Stimulated activated CD8-positive, alpha-beta memory T cell treated with anti-CD3 and anti-CD28 coated beads, Interleukin-12 subunit alpha, Interleukin-12 subunit beta, amount 100 ng/mL, for 4 hours (primary cell): Measurements from ENCODE around the gene PSD.

Source experiments
- DNase-seq: peaks from one replicate; pipeline ENCODE4 v3.0.0-alpha.2; 2020; ENCODE audit warnings: low read depth

The PSD gene

DNA sequence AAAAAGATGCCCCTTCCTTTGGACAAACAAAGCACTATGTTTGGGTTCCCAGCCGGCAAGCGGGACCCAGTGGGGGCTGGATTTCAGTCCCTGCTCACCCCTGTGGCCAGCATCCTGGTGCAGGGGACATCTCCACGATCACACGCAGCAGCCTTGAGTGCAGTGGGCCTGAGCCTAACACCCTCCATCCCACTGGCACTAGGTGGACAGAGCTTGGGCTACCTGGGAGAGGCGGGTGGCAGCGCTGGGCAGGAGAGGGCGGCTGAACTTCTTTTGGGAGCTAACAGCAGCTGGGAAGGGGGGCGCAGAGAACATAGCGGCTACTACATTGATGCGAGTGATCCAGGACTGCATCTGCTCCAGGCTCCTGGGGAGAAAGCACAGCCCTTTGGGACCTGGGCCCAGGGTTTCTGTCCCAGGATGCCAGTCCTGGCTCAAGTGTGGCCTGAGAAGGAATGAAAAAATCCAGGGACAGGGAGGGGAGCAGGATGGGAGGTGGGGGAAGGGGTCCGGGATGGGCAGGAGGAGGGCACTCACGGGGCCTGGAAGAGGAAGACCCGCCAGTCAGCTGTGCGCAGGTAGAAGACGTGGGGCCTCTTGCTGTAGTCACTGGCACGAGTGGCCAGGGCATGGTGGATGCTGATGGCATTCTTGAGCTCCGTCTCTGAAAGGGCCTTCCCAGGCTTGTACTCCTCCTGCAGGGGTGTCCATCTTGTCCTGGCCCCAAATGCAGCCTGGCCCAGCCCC, 14.1 kb downstream of the PSD start:
- DNase-seq: no peak

DNA sequence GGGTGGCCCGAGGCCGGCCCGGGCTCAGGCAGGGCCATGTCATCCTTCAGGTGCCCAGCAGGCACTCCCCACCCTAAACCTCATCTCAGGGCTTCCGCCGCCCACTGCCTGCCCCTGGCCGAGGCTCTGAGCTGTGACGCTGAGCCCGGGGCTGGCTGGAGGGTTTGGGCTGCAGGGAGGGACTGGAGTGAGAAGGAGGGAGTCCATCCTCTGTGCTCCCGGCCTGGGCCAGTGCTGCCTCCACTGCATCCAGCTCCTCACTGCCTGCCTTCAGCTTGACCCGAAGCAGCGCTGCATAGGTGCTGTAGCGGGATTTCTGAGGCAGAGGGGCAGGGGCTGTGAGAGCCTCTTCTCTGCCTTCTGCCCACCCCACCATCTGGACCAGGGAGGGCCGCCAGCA, 15.5 kb downstream of the PSD start:
- DNase-seq: no peak

DNA sequence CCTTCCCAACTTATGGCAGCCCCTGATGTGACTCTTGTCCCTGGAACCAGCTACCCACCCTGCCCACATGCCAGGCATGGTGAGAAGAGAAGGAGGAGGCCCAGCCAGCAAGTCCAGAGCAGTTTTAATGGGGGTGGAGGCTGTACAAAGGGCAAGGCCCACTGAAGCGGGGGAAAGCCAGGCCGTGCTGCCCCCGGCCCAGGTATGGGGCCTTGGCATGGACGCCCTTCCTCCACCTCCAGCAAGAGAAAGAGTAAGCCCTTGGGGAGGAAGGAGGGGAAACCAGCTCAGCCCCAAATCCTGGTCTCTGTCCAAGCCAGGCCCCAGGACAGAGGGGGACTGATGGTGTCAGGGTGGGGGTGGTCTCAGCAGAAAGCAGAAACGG, 16.1 kb downstream of the PSD start:
- DNase-seq: no peak

DNA sequence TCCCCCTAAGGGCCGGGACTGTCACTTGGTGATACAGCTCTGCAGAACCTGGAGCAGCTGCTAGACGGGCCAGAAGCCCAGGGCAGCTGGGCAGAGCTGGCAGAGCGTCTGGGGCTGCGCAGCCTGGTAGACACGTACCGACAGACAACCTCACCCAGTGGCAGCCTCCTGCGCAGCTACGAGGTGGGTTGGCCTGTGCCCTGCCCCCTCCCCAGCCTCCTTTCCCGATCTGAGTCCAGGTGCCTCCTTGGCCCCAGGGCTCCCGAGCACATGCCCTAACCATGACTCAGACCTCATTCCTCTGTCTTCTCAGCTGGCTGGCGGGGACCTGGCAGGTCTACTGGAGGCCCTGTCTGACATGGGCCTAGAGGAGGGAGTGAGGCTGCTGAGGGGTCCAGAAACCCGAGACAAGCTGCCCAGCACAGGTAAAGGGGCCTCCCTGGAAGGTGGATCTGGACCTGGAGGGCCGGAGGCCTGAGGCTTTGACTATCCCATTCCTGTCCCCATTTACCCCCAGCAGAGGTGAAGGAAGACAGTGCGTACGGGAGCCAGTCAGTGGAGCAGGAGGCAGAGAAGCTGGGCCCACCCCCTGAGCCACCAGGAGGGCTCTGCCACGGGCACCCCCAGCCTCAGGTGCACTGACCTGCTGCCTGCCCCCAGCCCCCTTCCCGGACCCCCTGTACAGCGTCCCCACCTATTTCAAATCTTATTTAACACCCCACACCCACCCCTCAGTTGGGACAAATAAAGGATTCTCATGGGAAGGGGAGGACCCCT, 16.7 kb downstream of the PSD start:
- no peak for DNase-seq

DNA sequence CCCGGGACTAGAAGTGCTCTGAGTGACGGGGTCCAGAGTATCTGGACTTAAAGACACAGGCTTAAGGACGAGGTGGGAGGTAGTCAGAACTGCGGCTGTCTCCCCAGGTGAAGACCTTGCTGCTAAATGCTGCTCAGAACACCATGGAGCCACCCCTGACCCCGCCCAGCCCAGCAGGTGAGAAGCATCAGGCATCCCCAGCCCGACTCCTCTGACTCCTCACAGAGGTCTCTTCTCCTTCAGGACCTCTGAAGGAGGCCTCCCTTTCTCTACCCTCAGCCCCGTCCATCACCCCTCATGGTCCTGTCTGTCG, 17.3 kb downstream of the PSD start:
- DNase-seq: no peak

DNA sequence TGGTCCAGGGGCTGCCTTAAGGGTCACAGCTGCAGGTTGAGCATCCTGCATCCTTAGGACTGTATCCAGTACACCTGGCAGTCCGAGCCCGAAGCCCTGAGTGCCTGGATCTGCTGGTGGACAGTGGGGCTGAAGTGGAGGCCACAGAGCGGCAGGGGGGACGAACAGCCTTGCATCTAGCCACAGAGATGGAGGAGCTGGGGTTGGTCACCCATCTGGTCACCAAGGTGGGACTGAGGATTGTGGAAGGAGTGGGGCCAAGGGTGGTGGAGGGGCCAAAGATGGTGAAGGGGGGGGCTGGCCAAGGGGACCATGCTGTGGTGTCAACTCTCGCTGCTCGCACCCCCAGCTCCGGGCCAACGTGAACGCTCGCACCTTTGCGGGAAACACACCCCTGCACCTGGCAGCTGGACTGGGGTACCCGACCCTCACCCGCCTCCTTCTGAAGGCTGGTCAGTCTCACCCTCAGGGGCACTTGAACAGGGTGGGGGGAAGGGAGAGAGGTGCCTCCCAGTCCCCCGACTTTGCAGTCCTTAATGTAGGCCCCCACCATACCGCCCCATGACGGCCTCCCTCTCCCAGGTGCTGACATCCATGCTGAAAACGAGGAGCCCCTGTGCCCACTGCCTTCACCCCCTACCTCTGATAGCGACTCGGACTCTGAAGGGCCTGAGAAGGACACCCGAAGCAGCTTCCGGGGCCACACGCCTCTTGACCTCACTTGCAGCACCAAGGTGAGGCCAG, 17.8 kb downstream of the PSD start:
- DNase-seq: no peak

DNA sequence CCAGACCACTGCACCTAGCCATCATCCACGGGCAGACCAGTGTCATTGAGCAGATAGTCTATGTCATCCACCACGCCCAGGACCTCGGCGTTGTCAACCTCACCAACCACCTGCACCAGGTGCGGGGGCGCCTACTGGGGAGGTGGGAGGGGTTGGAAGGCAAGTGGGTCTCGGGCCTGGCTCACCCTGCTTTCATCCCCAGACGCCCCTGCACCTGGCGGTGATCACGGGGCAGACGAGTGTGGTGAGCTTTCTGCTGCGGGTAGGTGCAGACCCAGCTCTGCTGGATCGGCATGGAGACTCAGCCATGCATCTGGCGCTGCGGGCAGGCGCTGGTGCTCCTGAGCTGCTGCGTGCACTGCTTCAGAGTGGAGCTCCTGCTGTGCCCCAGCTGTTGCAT, 18.5 kb downstream of the PSD start:
- DNase-seq: no peak

DNA sequence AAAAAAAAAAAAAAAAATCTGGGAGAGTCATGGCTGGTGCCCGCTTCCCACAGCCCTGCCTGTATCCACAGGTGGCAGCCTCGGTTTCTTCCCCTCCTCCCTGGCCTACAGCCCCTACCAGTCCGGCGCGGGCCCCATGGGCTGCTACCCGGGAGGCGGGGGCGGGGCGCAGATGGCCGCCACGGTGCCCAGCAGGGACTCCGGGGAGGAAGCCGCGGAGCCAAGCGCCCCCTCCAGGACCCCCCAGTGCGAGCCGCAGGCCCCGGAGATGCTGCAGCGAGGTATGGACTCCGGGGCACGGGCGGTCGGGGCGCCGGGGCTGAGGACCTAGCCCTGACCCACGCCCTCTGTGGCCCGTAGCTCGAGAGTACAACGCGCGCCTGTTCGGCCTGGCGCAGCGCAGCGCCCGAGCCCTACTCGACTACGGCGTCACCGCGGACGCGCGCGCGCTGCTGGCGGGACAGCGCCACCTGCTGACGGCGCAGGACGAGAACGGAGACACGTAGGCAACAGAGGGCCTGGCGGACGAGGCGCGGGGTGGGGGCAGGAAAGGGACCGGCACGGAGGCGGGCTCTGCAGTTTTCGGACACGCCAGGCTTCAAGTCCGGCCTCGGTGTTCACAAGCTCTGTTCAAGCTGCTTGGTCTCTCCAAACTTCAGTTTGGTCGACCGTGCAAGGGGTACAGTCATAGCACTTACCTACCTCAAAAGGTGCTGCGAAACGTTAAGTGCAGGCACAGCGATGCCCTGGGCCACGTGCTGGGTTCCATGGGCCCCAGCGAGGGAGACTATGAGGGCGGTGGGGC, 19.2 kb downstream of the PSD start:
- DNase-seq: peak; percentile 79

DNA sequence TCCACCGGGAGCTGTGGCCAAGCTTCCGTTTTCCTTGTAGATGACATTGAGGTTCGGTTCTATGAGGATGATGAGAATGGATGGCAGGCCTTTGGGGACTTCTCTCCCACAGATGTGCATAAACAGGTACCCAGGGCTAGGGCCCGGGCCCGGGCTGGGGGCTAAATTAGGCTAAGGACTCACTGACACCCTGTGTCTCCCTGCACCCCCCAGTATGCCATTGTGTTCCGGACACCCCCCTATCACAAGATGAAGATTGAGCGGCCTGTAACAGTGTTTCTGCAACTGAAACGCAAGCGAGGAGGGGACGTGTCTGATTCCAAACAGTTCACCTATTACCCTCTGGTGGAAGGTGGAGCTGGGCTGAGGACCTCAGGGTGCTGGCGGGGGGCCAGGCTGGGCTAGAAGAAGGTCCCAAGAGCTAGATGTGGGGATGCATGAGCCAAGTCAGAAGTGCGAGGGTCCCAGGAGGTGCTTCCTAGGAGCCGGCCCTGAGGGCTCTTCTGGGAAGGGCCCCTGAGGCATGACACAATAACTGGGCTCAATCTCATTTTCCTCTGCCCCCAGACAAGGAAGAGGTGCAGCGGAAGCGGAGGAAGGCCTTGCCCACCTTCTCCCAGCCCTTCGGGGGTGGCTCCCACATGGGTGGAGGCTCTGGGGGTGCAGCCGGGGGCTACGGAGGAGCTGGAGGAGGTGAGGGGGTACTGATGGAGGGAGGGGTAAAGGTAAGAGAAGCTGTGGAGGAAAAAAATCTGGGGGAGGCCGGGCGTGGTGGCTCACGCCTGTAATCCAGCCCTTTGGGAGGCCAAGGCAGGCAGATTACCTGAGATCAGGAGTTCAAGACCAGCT, 20.2 kb downstream of the PSD start:
- DNase-seq: no peak

DNA sequence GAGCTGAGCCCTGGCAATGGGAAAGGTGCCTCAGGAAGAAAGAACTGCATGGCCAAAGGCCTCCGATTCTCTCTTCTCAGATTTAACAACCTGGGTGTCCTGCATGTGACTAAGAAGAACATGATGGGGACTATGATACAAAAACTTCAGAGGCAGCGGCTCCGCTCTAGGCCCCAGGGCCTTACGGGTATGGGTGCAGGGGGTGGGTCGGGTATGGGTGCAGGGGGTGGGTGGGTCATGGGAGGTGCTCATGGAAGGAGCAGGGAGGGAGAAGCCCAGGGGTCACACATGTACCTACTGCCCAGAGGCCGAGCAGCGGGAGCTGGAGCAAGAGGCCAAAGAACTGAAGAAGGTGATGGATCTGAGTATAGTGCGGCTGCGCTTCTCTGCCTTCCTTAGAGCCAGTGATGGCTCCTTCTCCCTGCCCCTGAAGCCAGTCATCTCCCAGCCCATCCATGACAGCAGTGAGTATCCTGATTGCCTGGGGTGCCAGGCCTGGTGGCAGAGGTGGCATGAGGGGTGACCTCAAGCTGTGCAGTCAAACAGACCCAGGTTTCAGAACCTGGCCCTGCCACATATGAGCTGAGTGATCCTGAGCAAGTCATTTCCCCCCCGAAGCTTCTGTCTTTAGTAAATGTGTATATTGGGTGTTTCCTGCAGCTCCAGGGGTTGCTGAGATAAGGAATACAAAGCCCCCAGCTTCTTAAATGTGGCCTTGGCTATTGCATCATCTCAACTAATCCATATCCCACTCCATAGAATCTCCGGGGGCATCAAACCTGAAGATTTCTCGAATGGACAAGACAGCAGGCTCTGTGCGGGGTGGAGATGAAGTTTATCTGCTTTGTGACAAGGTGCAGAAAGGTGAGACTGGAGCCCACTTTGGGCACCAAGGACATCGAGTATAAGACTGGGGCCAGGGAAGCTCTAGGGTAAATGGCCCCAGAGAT, 21.1 kb downstream of the PSD start:
- DNase-seq: no peak

DNA sequence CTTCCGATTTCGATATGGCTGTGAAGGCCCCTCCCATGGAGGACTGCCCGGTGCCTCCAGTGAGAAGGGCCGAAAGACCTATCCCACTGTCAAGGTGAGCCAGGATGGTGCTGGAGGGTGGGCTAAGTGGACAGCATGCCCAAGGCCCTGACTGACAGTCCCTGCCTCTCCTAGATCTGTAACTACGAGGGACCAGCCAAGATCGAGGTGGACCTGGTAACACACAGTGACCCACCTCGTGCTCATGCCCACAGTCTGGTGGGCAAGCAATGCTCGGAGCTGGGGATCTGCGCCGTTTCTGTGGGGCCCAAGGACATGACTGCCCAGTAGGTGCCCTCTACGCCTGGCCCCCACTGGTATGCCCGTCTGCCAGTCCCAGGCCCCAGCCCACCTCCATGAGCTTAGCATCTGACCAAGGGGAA, 21.8 kb downstream of the PSD start:
- DNase-seq: no peak

DNA sequence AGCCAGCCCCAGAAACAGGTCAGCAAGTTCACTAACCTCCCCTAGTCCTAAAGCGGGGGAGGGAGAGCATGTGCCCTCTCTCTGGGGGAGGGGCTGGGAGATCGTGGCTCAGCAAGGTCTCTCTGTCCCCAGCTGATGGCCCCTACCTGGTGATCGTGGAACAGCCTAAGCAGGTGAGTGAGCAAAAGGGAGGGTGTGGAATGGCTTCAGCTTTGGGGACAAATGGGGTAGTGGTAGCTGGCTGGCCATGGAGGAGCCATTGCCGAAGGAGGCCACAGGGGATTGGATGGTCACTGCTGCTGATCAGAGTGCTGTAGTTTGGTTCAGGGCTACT, 22.3 kb downstream of the PSD start:
- no peak for DNase-seq

DNA sequence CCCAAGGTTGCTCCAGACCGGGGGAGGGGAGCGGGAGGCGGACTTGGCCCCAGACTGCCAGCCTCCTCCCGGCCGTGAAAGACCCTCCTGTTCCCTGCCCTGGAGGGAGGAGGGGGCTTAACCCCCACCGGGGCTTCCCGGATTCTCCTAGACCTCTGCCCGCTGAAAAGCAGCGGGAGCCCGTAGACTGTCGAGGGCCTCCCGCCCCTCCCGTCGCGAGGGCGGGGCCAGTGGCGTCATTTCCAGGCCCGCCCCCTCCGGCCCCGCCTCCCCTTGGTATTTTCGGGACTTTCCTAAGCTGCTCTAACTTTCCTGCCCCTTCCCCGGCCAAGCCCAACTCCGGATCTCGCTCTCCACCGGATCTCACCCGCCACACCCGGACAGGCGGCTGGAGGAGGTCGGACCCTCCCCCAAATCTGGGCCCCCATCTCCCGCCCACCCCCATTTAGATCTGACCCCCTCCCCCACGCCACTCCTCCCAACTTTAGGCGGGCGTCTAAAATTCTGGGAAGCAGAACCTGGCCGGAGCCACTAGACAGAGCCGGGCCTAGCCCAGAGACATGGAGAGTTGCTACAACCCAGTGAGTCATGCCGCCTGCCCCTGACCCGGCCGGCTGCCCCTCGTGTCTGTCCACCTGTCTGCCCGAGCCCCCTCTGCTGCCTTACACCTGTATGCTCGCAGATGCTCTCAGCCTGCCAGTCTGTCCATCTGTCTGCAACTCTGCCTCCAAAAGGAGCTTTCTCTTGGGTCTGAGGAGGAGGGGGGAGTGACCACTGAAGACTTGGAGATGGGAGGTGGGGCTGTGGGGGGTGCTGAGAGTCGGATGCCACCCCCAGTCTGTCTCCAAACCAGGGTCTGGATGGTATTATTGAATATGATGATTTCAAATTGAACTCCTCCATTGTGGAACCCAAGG, 22.9 kb downstream of the PSD start, which contains the start of gene NFKB2:
TSS of gene NFKB2 (plus strand) at position 306 of the 917 bp plus-strand sequence. CDS start at position 561, 255 bp downstream.
- DNase-seq: peak; percentile 89

DNA sequence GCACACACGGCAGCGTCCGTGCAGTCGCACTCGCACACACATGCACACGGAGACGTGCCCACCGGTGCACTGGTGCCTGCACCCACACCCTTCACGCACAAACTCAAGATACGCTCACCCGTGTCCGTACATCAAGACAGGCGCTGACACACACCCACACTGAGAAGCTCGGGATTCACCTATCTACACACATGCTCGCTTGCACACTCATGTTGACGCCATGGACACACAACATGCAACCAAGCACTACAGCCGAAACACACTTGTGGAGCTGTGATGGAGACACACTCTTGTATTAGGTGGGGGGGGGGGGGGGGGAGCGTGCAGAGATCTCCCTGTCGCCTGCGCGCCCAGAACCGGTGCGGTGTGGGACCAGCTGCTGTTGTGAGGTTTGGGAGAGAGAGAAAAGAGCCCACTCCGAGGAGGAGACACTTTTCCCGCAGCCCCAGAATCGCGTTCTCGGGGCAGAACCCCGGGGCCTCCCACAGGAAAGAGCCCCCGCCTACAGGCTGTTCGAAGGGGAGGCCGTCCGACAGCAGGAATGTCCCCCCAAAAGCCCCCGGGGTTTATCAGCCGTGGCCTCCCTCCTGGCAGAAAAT, 23.7 kb downstream of the PSD start:
- no peak for DNase-seq

DNA sequence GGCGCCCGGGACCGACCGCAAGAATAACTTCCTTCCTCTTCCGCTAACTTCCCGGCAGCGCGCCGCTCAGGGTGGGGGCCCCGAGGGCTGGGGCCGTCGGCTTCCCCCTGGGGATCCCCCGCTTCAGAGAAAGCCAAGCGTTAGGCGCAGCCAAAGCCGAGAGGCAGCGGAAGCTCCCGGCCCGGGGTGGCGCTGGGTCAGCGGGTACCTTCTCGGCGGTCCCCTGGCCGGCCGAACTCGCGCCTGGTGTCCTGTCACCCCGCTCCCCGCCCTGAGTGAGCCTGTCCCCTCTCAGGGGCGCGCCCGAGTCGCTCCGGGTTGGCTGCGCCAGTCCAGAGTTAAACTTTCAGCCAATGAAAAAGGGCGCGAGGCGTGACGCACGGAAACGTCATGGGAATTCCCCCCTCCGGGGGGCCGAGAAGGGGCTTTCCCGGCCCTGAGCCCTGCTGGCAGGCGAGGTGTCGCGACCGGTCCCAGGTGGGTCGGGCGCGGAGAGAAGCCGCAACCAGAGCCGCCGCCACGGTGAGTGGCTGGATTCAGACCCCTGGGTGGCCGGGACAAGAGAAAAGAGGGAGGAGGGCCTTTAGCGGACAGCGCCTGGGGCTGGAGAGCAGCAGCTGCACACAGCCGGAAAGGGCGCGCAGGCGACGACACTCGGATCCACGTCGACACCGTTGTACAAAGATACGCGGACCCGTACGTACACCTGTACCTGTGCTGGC, 24.3 kb downstream of the PSD start:
- peak; percentile 99 for DNase-seq

DNA sequence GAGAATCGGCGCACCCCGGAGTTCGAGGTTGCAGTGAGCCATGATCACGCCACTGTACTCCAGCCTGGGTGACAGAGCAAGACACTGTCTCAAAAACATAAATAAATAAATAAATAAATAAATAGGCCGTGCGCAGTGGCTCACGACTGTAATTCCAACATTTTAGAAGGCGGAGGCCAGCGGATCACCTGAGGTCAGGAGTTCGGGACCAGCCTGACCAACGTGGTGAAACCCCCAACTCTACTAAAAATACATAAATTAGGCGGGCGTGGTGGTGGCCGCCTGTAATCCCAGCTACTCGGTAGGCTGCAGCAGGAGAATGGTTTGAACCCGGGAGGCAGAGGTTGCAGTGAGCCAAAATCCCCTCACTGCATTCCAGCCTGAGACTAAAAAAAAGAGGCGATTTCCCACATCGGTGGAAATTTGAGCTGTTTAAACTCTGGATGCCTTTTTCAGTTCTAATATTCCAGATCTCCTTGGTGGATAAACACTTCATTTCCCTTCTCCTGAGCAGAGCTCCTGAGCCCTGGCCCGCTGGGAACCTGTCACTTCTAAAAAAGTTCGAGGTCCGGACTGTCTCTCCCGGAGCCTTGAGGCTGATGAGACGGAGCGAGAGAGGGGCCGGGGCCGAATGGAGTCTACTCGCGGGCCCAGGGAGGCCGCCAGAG, 25.0 kb downstream of the PSD start:
- no peak for DNase-seq

DNA sequence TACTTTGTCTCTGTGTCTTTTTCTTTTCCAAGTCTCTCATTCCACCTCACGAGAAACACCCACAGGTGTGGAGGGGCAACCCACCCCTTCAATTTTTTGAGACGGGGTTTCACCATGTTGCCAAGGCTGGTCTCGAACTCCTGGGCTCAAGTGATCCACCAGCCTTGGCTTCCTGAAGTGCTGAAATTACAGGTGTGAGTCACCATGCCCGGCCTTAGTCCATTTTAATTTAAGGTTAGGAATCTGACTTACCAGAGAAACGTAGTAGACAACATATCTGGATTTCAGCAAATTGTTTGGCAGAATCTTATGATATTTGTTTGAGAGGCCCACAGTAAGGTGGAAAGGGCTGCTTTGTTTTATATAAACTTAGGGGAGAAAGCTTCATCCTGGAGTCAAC, 26.3 kb downstream of the PSD start:
- DNase-seq: no peak
